SK-N-SH treated with all-trans-retinoic acid at 6 μM for 48 hours (cell line): ENCODE data around the gene TUBB1.

Experiments used
- ATAC-seq: fragments of 200-7000 bp; cut with Tn5 transposase; 3 replicates; pipeline ENCODE4 v1.9.1; 2020; ENCODE audit warnings: mild to moderate bottlenecking, moderate library complexity
- ARNTL ChIP-seq: fragments of 450-650 bp; formaldehyde crosslinking; IDR thresholded peaks from 2 replicates; pipeline ENCODE4 v1.5.0; 2020; ENCODE audit warnings: low read depth, mild to moderate bottlenecking, moderate library complexity, borderline replicate concordance
- BACH2 ChIP-seq: fragments of 250-450 bp; sonication (Bioruptor Pico); IDR thresholded peaks from 2 replicates; pipeline ENCODE4 v1.9.0; 2021; ENCODE audit warnings: mild to moderate bottlenecking, borderline replicate concordance
- CSDC2 ChIP-seq: fragments of 250-450 bp; sonication (Bioruptor Pico); IDR thresholded peaks from 2 replicates; pipeline ENCODE4 v1.5.0; 2020; ENCODE audit warnings: mild to moderate bottlenecking, moderate library complexity
- ESRRG ChIP-seq: fragments of 250-450 bp; sonication (Bioruptor Pico); IDR thresholded peaks from 2 replicates; pipeline ENCODE4 v1.6.1; 2021; ENCODE audit warnings: mild to moderate bottlenecking
- GLIS3 ChIP-seq: fragments of 250-450 bp; sonication (Bioruptor Pico); IDR thresholded peaks from 2 replicates; pipeline ENCODE4 v1.5.0; 2020; ENCODE audit warnings: mild to moderate bottlenecking, moderate library complexity
- ISL1 ChIP-seq: fragments of 250-450 bp; sonication (Bioruptor Pico); IDR thresholded peaks from 2 replicates; pipeline ENCODE4 v2.1.2; 2022; ENCODE audit warnings: mild to moderate bottlenecking, moderate library complexity
- OSR1 ChIP-seq: fragments of 250-450 bp; sonication (Bioruptor Pico); IDR thresholded peaks from 2 replicates; pipeline ENCODE4 v1.8.0; 2022; ENCODE audit warnings: moderate library complexity, mild to moderate bottlenecking, inconsistent platforms
- PPARA ChIP-seq: fragments of 250-450 bp; sonication (Bioruptor Pico); IDR thresholded peaks from 2 replicates; pipeline ENCODE4 v1.5.0; 2020; ENCODE audit warnings: mild to moderate bottlenecking, borderline replicate concordance
- RARB ChIP-seq: fragments of 250-450 bp; sonication (Bioruptor Pico); IDR thresholded peaks from 2 replicates; pipeline ENCODE4 v1.8.0; 2021; ENCODE audit warnings: mild to moderate bottlenecking, moderate library complexity
- SNAI2 ChIP-seq: fragments of 250-450 bp; sonication (Bioruptor Pico); IDR thresholded peaks from 2 replicates; pipeline ENCODE4 v1.5.0; 2020; ENCODE audit warnings: mild to moderate bottlenecking, moderate library complexity
- TCF4 ChIP-seq: fragments of 250-450 bp; sonication (Bioruptor Pico); IDR thresholded peaks from 2 replicates; pipeline ENCODE4 v1.8.0; 2021; ENCODE audit warnings: mild to moderate bottlenecking, moderate library complexity, borderline replicate concordance
- TOX ChIP-seq: fragments of 250-450 bp; sonication (Bioruptor Pico); IDR thresholded peaks from 2 replicates; pipeline ENCODE4 v1.8.0; 2021; ENCODE audit warnings: mild to moderate bottlenecking, moderate library complexity, borderline replicate concordance
- ZC3H10 ChIP-seq: fragments of 250-450 bp; sonication (Bioruptor Pico); IDR thresholded peaks from 2 replicates; pipeline ENCODE4 v1.5.1; 2021; ENCODE audit warnings: mild to moderate bottlenecking, moderate library complexity
- ZFP3 ChIP-seq: fragments of 250-450 bp; sonication (Bioruptor Pico); IDR thresholded peaks from 2 replicates; pipeline ENCODE4 v1.5.0; 2020; ENCODE audit warnings: mild to moderate bottlenecking, moderate library complexity
- ZFP30 ChIP-seq: fragments of 450-650 bp; formaldehyde crosslinking; IDR thresholded peaks from 2 replicates; pipeline ENCODE4 v1.5.0; 2022; ENCODE audit warnings: mild to moderate bottlenecking, moderate library complexity
- ZNF565 ChIP-seq: fragments of 450-650 bp; formaldehyde crosslinking; conservative IDR thresholded peaks from 2 replicates; pipeline ENCODE4 v1.5.0; 2020; ENCODE audit warnings: low read depth, mild to moderate bottlenecking, moderate library complexity
- ZNF70 ChIP-seq: fragments of 450-650 bp; formaldehyde crosslinking; IDR thresholded peaks from 2 replicates; pipeline ENCODE4 v1.5.0; 2020; ENCODE audit warnings: mild to moderate bottlenecking, moderate library complexity
- ZNF8 ChIP-seq: fragments of 450-650 bp; formaldehyde crosslinking; IDR thresholded peaks from 2 replicates; pipeline ENCODE4 v1.5.0; 2020; ENCODE audit warnings: mild to moderate bottlenecking, moderate library complexity
- TF ChIP-seq, protein P1 (sequence below): fragments of 250-450 bp; sonication (Bioruptor Pico); IDR thresholded peaks from 2 replicates; pipeline ENCODE4 v1.8.0; 2021; ENCODE audit warnings: low read depth, mild to moderate bottlenecking, moderate library complexity, borderline replicate concordance
- TF ChIP-seq, protein P2 (sequence below): fragments of 250-450 bp; sonication (Bioruptor Pico); IDR thresholded peaks from 2 replicates; pipeline ENCODE4 v1.5.1; 2020; ENCODE audit warnings: low read depth, mild to moderate bottlenecking, moderate library complexity
- TF ChIP-seq, protein P3 (sequence below): fragments of 250-450 bp; sonication (Bioruptor Pico); IDR thresholded peaks from 2 replicates; pipeline ENCODE4 v1.5.0; 2020; ENCODE audit warnings: mild to moderate bottlenecking, moderate library complexity

The TUBB1 gene

DNA sequence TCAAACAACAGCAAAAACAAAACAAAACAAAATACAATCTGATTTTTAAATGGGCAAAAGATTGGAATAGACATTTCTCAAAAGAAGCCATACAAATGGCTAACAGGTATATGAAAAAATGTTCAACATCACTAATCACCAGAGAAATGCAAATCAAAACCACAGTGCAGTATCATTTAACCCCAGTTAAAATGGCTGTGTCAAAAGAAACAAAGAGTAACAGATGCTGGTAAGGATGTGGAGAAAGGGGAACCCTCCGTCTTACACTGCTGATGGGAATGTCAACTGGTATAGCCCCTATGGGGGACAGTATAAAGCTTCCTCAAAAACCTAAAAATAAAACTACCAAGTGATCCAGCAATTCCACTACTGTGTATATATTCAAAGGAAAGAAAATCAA, 49.1 kb upstream of the TUBB1 start:
- no peak for TF ChIP-seq ZNF8 (CRISPR knock-in tag)
- no peak for TF ChIP-seq GLIS3 (CRISPR knock-in tag)
- TF ChIP-seq CSDC2 (CRISPR knock-in tag), result no peak
- TF ChIP-seq ESRRG (CRISPR knock-in tag), result no peak
- no peak for TF ChIP-seq OSR1 (CRISPR knock-in tag)
- no peak for TF ChIP-seq ZC3H10 (CRISPR knock-in tag)
- TF ChIP-seq, protein P1, sequence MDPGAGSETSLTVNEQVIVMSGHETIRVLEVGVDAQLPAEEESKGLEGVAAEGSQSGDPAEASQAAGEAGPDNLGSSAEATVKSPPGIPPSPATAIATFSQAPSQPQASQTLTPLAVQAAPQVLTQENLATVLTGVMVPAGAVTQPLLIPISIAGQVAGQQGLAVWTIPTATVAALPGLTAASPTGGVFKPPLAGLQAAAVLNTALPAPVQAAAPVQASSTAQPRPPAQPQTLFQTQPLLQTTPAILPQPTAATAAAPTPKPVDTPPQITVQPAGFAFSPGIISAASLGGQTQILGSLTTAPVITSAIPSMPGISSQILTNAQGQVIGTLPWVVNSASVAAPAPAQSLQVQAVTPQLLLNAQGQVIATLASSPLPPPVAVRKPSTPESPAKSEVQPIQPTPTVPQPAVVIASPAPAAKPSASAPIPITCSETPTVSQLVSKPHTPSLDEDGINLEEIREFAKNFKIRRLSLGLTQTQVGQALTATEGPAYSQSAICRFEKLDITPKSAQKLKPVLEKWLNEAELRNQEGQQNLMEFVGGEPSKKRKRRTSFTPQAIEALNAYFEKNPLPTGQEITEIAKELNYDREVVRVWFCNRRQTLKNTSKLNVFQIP (CRISPR knock-in tag), result no peak
- no peak for TF ChIP-seq ISL1 (CRISPR knock-in tag)
- no peak for TF ChIP-seq ZNF565 (CRISPR knock-in tag)
- TF ChIP-seq, protein P2, sequence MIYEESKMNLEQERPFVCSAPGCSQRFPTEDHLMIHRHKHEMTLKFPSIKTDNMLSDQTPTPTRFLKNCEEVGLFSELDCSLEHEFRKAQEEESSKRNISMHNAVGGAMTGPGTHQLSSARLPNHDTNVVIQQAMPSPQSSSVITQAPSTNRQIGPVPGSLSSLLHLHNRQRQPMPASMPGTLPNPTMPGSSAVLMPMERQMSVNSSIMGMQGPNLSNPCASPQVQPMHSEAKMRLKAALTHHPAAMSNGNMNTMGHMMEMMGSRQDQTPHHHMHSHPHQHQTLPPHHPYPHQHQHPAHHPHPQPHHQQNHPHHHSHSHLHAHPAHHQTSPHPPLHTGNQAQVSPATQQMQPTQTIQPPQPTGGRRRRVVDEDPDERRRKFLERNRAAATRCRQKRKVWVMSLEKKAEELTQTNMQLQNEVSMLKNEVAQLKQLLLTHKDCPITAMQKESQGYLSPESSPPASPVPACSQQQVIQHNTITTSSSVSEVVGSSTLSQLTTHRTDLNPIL (CRISPR knock-in tag), result no peak
- no peak for TF ChIP-seq ZNF70 (CRISPR knock-in tag)
- no peak for TF ChIP-seq TOX (CRISPR knock-in tag)
- TF ChIP-seq BACH2, result no peak
- TF ChIP-seq SNAI2 (CRISPR knock-in tag), result no peak
- TF ChIP-seq, all 23 proteins: peak for 0
- ATAC-seq, result no peak

DNA sequence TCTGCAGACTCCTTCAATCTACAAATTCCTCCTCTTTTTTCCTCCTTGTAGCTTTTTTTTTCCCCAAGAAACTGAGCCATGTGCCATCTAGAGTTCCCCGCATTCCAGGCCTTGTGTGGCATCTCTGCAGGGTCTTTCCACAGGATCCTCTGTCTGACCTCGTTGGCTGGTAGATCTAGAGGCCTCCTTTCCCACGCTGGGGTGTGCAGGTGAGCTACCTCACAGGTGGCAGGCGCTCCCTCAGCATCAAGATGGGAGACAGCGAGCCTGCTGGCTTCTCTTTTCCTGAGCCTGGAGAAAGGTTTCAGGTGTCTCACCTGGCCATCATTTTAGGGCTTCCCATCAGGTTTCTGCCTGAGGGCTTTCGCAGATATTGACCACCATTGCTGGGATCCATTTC, 47.8 kb upstream of the TUBB1 start:
- TF ChIP-seq, protein P1 (CRISPR knock-in tag), result no peak
- no peak for TF ChIP-seq ZNF70 (CRISPR knock-in tag)
- no peak for TF ChIP-seq PPARA
- no peak for TF ChIP-seq ZNF565 (CRISPR knock-in tag)
- no peak for TF ChIP-seq TOX (CRISPR knock-in tag)
- TF ChIP-seq RARB (CRISPR knock-in tag), result no peak
- no peak for ATAC-seq

DNA sequence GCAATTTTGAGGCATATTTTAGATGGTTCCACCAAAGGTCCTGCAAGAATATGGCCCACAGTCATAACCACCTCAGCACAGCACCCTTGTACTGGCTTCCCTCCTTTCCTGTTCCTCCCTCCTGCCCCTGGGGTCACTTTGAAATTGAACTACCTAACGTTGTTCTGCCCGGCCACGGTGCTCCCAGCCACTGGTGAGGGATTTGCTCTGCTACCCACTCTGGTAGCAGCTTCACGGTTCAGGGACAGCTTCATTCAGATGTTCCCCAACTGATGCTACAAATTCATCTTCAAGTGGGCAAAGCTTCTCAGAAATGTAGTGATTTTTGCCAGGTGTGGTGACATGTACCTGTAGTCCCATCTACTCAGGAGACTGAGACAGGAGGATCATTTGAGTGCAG, 46.0 kb upstream of the TUBB1 start:
- no peak for TF ChIP-seq ISL1 (CRISPR knock-in tag)
- no peak for TF ChIP-seq BACH2
- TF ChIP-seq PPARA, result no peak
- no peak for TF ChIP-seq SNAI2 (CRISPR knock-in tag)
- TF ChIP-seq TCF4 (CRISPR knock-in tag), result no peak
- no peak for ATAC-seq

DNA sequence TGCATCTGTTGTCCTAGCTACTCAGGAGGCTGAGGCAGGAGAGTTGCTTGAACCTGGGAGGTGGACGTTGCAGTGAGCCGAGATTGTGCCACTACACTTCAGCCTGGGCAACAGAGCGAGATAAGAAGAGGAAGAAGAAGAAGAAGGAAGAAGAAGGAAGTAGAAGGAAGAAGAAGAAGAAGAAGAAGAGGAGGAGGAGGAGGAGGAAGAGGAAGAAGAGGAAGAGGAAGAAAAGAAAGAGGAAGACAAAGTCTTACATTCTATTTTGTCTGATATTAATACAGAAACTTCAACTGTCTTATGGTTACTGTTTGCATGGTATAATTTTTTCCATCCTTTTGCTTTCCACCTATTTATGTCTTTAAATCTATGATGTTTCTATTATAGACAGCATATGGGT, 45.4 kb upstream of the TUBB1 start:
- TF ChIP-seq PPARA (no peak), ZFP3 (CRISPR knock-in tag) (no peak), CSDC2 (CRISPR knock-in tag) (no peak), ZNF565 (CRISPR knock-in tag) (no peak), ZNF70 (CRISPR knock-in tag) (no peak), ZFP30 (CRISPR knock-in tag) (no peak), GLIS3 (CRISPR knock-in tag) (no peak), ARNTL (CRISPR knock-in tag) (no peak), ISL1 (CRISPR knock-in tag) (no peak)
- TF ChIP-seq, protein P1 (CRISPR knock-in tag), result no peak
- TF ChIP-seq, protein P3, sequence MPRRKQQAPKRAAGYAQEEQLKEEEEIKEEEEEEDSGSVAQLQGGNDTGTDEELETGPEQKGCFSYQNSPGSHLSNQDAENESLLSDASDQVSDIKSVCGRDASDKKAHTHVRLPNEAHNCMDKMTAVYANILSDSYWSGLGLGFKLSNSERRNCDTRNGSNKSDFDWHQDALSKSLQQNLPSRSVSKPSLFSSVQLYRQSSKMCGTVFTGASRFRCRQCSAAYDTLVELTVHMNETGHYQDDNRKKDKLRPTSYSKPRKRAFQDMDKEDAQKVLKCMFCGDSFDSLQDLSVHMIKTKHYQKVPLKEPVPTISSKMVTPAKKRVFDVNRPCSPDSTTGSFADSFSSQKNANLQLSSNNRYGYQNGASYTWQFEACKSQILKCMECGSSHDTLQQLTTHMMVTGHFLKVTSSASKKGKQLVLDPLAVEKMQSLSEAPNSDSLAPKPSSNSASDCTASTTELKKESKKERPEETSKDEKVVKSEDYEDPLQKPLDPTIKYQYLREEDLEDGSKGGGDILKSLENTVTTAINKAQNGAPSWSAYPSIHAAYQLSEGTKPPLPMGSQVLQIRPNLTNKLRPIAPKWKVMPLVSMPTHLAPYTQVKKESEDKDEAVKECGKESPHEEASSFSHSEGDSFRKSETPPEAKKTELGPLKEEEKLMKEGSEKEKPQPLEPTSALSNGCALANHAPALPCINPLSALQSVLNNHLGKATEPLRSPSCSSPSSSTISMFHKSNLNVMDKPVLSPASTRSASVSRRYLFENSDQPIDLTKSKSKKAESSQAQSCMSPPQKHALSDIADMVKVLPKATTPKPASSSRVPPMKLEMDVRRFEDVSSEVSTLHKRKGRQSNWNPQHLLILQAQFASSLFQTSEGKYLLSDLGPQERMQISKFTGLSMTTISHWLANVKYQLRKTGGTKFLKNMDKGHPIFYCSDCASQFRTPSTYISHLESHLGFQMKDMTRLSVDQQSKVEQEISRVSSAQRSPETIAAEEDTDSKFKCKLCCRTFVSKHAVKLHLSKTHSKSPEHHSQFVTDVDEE (CRISPR knock-in tag), result no peak
- ATAC-seq, result no peak
